Raji (cell line): ENCODE results near the gene WARS2.

ENCODE experiments used
- POLR2A ChIP-seq: IDR thresholded peaks from 2 replicates; pipeline ENCODE4 v1.6.1; 2011; ENCODE audit warnings: low read depth, low read length, control low read depth; ENCODE audit not compliant: insufficient read depth

The WARS2 gene

GRCh38 chr1:119097380-119097779 lies 43.1 kb downstream of the WARS2 start:
- no peak for TF ChIP-seq POLR2A

- no peak for TF ChIP-seq POLR2A
Observed at GRCh38 chr1:119093721-119094120, 46.7 kb downstream of the WARS2 start.

- no peak for TF ChIP-seq POLR2A
Observed at GRCh38 chr1:119091618-119092017, 48.8 kb downstream of the WARS2 start.

GRCh38 chr1:119090250-119090649 lies 50.2 kb downstream of the WARS2 start:
- no peak for TF ChIP-seq POLR2A

GRCh38 chr1:119086830-119087229 lies 53.6 kb downstream of the WARS2 start:
- TF ChIP-seq POLR2A = no peak

- TF ChIP-seq POLR2A = no peak
Observed at GRCh38 chr1:119084798-119085197, 55.7 kb downstream of the WARS2 start.

GRCh38 chr1:119083980-119084379 lies 56.5 kb downstream of the WARS2 start:
- no peak for TF ChIP-seq POLR2A

GRCh38 chr1:119083479-119083878 lies 57.0 kb downstream of the WARS2 start:
- TF ChIP-seq POLR2A = no peak

- no peak for TF ChIP-seq POLR2A
Observed at GRCh38 chr1:119081700-119082099, 58.8 kb downstream of the WARS2 start.

GRCh38 chr1:119081267-119081666 lies 59.2 kb downstream of the WARS2 start:
- TF ChIP-seq POLR2A = no peak

GRCh38 chr1:119080586-119080985 lies 59.9 kb downstream of the WARS2 start:
- no peak for TF ChIP-seq POLR2A

GRCh38 chr1:119079881-119080280 lies 60.6 kb downstream of the WARS2 start:
- no peak for TF ChIP-seq POLR2A

GRCh38 chr1:119075614-119076013 lies 64.8 kb downstream of the WARS2 start:
- no peak for TF ChIP-seq POLR2A

GRCh38 chr1:119071321-119071720 lies 69.1 kb downstream of the WARS2 start:
- TF ChIP-seq POLR2A = no peak

GRCh38 chr1:119069682-119070081 lies 70.8 kb downstream of the WARS2 start:
- TF ChIP-seq POLR2A = no peak

GRCh38 chr1:119068427-119068826 lies 72.0 kb downstream of the WARS2 start:
- TF ChIP-seq POLR2A = no peak

GRCh38 chr1:119061700-119062099 lies 78.8 kb downstream of the WARS2 start:
- no peak for TF ChIP-seq POLR2A

GRCh38 chr1:119055568-119055967 lies 84.9 kb downstream of the WARS2 start:
- no peak for TF ChIP-seq POLR2A
